Muscle of back (tissue), 11 donors: ENCODE data around the gene BANF1. TPM values are rescaled to one million over a fixed set of nuclear protein-coding genes. Genes with fewer than 3 reads are reported as not detected.
A peak's percentile ranks its signal among the peaks of the same experiment; 100 is the strongest.

Source experiments
- DNase-seq, 3 donors: peaks; one replicate each; pipeline versions ENCODE4 v3.0.0 to v3.0.0-alpha.2; 2013
- polyA plus RNA-seq, 10 donors: library from polyadenylated mRNA; unstranded; fragments of 120-200 nt; gene quantifications; one replicate each; pipeline ENCODE4 v1.2.1, GENCODE V29; 2013; ENCODE audit not compliant: insufficient read length in 10 of 10

Gene BANF1
- polyA plus RNA-seq, 10 donors, result 199 to 250 (median 215) TPM

GRCh38 chr11:66032957-66033735 is 30.8 kb downstream of the BANF1 start:
- DNase-seq, result no peak

GRCh38 chr11:66035653-66036333 is 33.5 kb downstream of the BANF1 start:
- no peak for DNase-seq

- no peak for DNase-seq
Observed at GRCh38 chr11:66036334-66036710, 34.0 kb downstream of the BANF1 start.

DNA sequence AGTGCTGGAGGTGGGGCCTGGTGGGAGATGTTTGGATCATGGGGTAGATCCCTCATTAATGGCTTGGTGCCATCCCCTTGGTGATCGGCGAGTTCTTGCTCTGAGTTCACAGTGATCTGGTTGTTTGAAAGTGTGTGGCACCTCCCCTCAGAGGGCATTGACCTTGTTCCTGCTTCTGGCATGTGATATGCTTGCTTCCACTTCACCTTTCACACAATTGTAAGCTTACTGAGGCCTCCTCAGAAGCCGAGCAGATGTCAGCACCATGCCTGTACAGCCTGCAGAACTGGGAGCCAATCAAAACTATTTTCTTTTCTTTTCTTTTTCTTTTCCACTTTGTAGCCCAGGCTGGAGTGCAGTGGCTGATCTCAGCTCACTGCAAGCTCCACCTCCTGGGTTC is 35.0 kb downstream of the BANF1 start:
- DNase-seq, result no peak

GRCh38 chr11:66039765-66040164 is 37.5 kb downstream of the BANF1 start:
- no peak for DNase-seq

DNA sequence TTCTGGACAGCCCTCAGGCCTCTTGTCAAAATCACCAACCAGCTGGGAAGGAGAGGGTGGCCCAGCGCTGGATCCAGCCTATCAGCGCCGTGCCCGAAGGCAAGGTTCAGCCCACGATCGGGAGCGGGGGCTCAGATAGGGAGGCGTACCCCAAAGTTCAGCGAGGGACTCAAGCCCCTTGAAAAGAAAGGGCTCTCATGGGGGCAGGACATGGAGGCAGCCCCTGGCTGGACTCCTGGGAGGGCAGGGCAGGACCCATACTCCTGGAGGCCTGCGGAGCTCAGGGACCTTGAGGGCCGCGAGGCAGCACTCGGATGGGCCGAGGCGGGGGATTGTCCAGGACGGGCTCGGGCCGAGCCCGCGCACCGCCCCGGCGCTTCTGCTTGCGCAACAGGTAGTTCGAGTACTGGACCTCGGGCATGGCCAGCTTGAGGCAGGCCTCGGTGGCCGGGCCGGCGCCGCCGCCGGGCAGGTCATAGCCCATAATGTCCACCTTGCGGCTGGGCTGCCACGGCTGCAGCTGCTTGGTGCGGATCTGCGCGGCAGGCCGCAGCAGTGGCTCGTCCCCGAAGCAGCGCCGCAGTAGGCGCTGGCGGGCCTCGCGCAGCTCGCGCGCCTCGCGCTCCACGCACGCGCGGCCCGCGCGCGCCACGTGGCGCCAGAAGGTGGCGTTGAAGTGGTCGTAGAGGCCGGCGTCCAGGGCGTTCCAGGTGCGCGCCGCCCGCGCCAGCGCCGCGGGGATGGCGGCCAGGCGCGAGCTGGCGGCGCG is 40.1 kb downstream of the BANF1 start:
- DNase-seq, result no peak

DNA sequence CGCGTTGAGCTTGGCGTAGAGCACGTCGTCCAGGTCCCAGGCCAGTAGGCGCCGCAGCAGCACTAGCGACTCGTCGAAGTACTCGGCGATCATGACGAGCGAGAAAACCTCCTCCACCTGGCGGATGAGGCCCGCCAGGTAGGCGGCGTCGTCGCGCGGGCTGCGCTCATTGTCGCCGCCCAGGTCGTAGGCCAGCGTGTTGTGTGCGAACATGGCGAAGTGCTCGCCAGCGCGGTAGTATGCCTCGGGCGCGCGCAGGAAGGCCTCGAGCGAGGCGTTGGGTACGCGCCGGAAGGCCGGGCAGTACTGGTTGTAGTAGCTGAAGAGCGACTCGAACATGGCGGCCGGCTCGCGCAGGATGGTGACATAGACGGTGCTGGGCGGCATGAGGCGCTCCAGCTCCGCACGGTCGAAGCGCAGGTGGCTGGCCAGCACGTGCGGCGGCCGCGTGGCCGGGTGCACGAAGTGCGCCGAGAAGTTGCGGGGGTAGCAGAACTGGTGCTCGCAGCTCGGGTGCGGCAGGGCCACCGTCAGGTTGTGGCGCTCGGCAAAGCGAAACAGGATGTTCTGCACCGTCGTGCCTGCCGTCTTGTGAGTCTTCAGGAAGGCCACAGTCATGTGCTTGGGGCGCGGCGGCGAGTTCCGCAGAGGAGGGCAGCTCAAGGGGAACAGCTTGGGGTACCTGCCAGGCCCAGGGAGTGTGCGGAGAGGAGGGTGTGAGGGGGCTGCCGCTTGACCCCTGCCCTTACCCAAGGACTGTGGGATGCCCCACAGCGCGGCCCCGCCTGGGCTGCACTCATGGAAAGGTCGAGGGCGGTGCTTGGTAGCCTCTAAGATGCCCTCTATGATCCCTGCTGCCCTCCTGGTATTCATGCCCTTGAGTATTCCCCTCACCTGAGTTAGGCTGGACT is 40.9 kb downstream of the BANF1 start:
- no peak for DNase-seq

GRCh38 chr11:66044757-66045156 is 42.5 kb downstream of the BANF1 start:
- DNase-seq, result no peak

GRCh38 chr11:66045177-66045639 is 42.9 kb downstream of the BANF1 start:
- DNase-seq, result peak; percentile 47 to 81 (median 80)

DNA sequence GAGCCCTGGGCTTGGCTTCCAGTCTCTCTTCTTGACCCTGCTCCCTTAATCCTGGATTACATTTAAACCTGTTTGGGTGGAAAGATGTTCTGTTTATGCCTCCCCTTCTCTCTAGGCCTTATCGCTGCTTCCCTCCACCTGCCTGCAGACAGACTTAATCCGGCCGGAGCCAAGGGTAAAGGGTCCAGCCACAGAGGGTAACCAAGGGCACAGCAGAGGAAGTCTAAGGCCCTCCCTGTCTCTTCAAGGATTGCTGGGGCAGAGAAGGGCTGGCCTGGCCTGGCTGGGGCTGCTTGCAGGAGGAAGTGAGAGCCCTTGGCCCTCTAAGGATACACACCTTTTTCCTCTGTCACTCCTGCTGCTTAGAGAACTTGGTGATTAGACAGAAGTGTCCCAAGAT is 44.6 kb downstream of the BANF1 start:
- DNase-seq, result no peak

GRCh38 chr11:66047541-66048365 is 45.5 kb downstream of the BANF1 start:
- DNase-seq, result no peak

GRCh38 chr11:66048547-66049323 is 46.4 kb downstream of the BANF1 start, which contains the start of gene GAL3ST3:
GAL3ST3 (minus strand) TSS chr11:66049161; CDS start chr11:66045415, 3,746 bp downstream.
- DNase-seq, result peak in 1 of 3 donors; percentile 20

GRCh38 chr11:66050581-66051231 is 48.4 kb downstream of the BANF1 start:
- no peak for DNase-seq

GRCh38 chr11:66051371-66051765 is 49.1 kb downstream of the BANF1 start:
- DNase-seq, result no peak

DNA sequence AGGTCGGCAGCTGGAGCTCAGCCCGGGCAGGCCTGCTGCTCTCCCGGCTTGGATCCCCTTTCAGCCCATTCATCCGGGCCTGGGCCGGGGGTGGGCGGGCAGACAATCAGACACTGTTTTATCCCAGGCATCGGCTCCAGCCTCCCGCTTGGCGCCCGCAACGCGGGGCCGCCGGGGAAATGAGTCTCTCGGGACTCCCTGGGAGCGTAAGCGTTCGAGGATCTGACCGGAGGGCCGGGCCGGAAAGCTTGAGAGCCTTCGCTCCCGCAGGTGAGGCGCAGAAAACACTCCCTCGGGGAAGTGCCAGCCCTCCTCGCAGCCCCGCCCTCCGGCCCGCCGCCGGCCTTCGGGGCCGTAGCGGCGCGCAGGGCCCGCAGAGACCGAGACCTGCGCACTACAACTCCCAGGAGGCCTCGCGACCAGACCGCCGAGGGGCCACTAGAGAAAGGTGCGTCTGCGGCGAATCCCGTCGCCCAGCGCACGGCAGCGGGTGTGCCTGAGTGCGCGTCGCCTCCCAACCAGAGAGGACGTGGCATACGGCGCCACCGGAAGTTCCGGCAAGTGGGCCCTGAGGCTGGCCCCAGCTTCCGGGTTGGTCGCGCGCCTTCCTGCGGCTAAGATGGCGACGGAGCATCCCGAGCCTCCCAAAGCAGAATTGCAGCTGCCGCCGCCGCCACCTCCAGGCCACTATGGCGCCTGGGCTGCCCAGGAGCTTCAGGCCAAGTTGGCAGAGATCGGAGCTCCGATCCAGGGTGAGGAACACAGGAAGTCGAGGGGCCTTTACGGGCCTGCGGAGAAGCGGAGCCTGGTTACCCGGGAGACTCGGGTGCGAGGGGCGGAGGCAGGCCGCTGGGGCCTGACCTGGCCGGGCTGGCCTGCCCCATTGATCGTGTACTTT is 49.7 kb downstream of the BANF1 start, which contains the start of gene SF3B2:
Gene SF3B2 (plus strand): TSS at position 599 of the 898 bp plus-strand sequence. CDS start 21 bp downstream, at position 620.
- DNase-seq, result peak; percentile 98 to 99 (median 98)

GRCh38 chr11:66052664-66052982 is 50.3 kb downstream of the BANF1 start:
- DNase-seq, result no peak
